Stimulated activated naive CD8-positive, alpha-beta T cell treated with anti-CD3 and anti-CD28 coated beads, Interleukin-15, Interleukin-2, amounts not matched to agents 100 ng/mL and 50 ng/mL, for 24 hours (primary cell): Measurements from ENCODE around the gene DAPP1.
"Not testable (repeated sequence)": the region's sequence is repeated elsewhere in the genome, so short reads cannot be mapped to it uniquely, and the experiment has no call there.

Source experiments
- H3K27ac Mint-ChIP-seq: one replicate; pipeline ENCODE4 v1.8.0; 2021; ENCODE audit warnings: mild to moderate bottlenecking, mixed read lengths
- H3K27me3 Mint-ChIP-seq: one replicate; pipeline ENCODE4 v1.8.0; 2021; ENCODE audit warnings: mixed read lengths
- H3K36me3 Mint-ChIP-seq: one replicate; pipeline ENCODE4 v1.8.0; 2021; ENCODE audit warnings: low read depth, mixed read lengths
- H3K4me1 Mint-ChIP-seq: one replicate; pipeline ENCODE4 v1.8.0; 2021; ENCODE audit warnings: low read depth, mixed read lengths
- H3K4me3 Mint-ChIP-seq: one replicate; pipeline ENCODE4 v1.8.0; 2021; ENCODE audit warnings: mild to moderate bottlenecking, mixed read lengths
- H3K9me3 Mint-ChIP-seq: one replicate; pipeline ENCODE4 v1.8.0; 2021; ENCODE audit warnings: mixed read lengths

DAPP1 gene

DNA sequence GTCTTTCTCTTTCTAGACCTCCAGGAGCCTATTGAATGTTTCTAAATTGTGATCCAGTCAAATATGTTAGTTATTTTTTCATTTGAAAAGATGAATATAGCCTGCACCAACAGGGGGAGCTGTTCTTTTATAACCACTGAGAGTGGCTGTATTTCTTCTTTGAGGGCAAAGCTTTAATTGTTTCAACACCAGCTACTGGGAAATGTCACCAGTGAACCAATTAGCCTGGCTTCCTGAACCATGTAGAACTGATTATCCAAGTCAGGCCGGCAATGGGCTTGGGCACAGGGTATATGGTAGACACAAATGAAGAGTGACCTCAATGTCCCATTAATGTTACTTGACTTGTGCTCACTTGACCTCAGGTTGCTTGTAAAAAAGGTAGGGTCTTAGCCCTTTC, 4.8 kb upstream of the DAPP1 start:
- H3K4me3 Mint-ChIP-seq, result no peak overlapping the region

DNA sequence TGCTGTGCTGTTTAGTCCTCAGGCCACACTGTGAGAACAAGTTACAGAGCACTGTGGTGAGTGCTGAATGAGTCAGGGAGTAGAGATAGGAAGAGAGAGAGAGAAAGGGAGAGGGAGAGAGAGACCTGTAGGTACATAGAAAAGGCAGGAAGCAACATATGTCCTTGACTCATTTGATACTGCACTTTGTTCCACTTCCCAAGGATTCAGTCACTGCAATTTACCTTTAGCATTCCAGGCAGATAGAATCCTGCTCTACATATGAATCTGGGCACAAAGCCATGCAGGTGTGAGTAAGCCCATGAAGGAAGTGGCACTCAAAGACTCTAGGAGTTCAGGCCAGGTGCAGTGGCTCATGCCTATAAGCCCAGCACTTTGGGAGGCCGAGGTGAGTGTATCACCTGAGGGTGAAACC, 1.0 kb upstream of the DAPP1 start:
- Mint-ChIP-seq H3K27ac (peak overlapping the region; percentile 85), H3K36me3 (peaks cover 8% of the 10 kb centered on the region), H3K9me3 (no peaks in the 10 kb centered on the region), H3K4me1 (peaks cover 70% of the 10 kb centered on the region), H3K27me3 (no peaks in the 10 kb centered on the region), H3K4me3 (peak overlapping the region; percentile 87)

More for the DNA sequence above, 4.8 kb upstream of the DAPP1 start:
- Mint-ChIP-seq H3K4me1 (peaks cover 37% of the 10 kb centered on the region), H3K9me3 (no peaks in the 10 kb centered on the region), H3K36me3 (no peaks in the 10 kb centered on the region), H3K27ac (no peak overlapping the region), H3K27me3 (peaks cover 5% of the 10 kb centered on the region)

DNA sequence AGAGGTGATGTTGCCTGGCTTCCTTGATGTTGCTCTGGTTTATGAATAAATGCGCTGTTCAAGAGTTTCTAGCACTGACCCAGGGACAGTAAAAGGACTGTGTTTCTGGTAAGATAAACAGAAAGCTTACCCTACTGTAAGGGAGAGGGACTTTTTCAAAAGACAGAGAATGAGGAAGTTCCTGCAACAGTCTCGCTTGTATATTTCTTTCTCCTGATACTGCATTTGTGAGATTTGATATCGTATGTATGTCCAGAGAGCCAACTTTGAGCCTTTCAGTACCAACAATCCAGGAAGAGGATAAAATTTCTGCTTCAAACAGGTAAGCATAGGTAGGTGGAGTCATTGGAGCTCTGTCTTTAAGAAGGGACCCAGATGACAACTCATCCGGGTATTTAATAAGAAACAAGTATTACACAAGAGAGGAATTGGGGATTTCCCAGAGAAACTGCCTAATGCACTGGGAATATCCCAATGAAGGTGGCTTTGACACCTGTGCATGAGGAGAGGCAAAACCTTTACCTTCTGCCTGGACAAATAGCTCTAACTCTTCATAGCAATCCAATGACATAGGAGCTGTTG, 773 bp downstream of the DAPP1 start:
- H3K4me3 Mint-ChIP-seq, result peak overlapping the region; percentile 87
- peak overlapping the region; percentile 85 for H3K27ac Mint-ChIP-seq
- H3K4me1 Mint-ChIP-seq, result peaks cover 87% of the 10 kb centered on the region
- no peaks in the 10 kb centered on the region for H3K9me3 Mint-ChIP-seq
- H3K36me3 Mint-ChIP-seq, result peaks cover 16% of the 10 kb centered on the region
- no peaks in the 10 kb centered on the region for H3K27me3 Mint-ChIP-seq

DNA sequence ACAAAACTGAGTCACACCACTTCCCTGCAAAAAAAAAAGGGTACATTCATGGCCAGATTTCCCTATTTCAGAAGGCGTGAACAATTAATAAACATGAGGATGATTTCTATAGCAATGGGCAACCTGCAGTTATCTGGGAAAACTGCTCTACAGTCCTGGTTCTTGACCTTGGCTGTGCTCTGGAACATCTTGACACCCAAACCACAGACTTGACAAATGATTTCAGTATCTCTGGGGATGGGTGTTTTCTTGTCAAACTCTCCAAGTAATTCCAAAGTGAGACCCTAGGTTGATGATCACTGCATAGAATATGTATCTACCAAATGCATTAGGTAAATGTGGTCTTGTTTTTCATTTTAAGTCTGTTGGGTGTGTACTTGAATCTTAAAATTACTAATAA, 2.0 kb downstream of the DAPP1 start:
- H3K9me3 Mint-ChIP-seq, result no peaks in the 10 kb centered on the region
- H3K36me3 Mint-ChIP-seq, result peaks cover 16% of the 10 kb centered on the region
- peaks cover 87% of the 10 kb centered on the region for H3K4me1 Mint-ChIP-seq
- peak overlapping the region; percentile 87 for H3K4me3 Mint-ChIP-seq
- peak overlapping the region; percentile 23 for H3K27ac Mint-ChIP-seq
- no peaks in the 10 kb centered on the region for H3K27me3 Mint-ChIP-seq

DNA sequence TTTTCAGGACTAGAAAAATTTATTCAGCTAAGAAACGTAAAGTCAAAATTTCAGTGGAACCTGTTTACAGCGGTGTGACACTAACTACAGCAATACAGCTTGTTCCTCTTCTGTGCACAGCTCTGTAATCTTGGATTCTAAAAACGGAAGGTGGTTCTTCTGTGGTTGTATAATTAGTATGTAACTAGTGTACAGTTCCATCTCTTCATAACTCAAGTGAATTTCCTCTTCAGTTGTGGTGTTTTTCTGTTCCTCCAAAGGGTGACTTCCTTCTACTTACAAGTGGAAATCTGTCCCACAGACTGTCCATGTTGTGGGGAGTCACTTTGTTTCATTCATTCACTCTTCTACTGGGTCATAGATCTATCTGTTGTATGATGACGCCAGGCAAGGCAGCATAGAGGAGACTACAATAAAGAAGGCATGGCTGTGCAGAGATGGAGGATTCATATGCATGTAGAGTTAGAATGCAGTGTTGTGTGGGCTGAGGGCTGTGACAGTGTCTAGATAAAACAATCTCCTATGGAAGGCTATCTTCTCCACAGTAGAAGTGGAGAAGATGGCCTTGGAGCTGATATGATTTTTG, 5.4 kb downstream of the DAPP1 start:
- Mint-ChIP-seq H3K9me3 (no peaks in the 10 kb centered on the region), H3K4me1 (peaks cover 88% of the 10 kb centered on the region), H3K36me3 (peaks cover 23% of the 10 kb centered on the region), H3K27me3 (no peaks in the 10 kb centered on the region), H3K27ac (peak overlapping the region; percentile 65), H3K4me3 (peak overlapping the region; percentile 40)

DNA sequence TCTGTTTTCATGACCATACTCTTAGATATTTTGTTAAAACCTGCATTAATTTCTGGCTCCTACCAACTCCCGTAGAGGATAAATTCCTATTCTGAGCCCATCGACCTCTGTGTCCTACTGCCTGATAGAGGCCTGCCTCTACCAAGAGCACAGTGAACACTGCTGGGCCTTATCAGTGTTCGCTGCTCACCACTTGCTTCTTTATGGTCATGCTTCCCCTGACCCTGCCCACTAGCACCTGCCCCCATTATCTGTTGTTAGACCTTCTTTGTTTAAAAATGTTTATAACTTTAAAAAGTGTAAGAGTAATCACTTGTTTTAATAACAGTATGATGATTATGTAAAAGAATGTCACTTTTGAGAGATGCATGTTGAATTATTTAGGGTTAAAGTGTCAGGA, 6.1 kb downstream of the DAPP1 start:
- H3K9me3 Mint-ChIP-seq, result no peaks in the 10 kb centered on the region
- H3K27ac Mint-ChIP-seq, result no peak overlapping the region
- H3K27me3 Mint-ChIP-seq, result no peaks in the 10 kb centered on the region
- peaks cover 25% of the 10 kb centered on the region for H3K36me3 Mint-ChIP-seq
- H3K4me1 Mint-ChIP-seq, result peaks cover 87% of the 10 kb centered on the region
- no peak overlapping the region for H3K4me3 Mint-ChIP-seq

DNA sequence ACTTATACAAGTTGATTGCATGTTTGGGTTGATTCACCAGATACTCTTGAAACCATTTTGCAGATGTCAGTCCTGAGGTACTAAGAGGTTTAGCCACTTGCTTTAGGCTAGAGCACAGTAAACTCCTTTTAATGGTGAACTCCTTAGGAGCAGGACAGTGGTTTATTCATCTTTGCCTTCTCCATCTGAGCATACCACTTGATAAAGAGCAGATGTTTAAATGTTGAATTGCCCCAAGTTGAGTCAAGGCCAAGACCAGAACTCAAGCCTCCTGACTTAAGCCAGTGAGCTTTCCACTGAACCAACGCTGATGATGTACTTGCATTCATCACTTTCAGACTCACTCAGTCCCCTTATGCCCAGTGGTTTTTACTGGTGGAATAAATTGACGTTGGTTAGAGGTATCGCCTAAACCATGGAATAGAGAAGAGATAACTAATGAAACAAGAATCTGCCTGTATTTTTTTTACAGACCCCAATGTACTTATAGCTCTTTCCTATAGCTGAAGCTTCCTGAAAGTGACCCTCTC, 7.5 kb downstream of the DAPP1 start:
- Mint-ChIP-seq H3K27me3 (no peaks in the 10 kb centered on the region), H3K27ac (peak overlapping the region; percentile 65), H3K4me3 (no peak overlapping the region), H3K4me1 (peaks cover 82% of the 10 kb centered on the region), H3K36me3 (peaks cover 19% of the 10 kb centered on the region), H3K9me3 (no peaks in the 10 kb centered on the region)

DNA sequence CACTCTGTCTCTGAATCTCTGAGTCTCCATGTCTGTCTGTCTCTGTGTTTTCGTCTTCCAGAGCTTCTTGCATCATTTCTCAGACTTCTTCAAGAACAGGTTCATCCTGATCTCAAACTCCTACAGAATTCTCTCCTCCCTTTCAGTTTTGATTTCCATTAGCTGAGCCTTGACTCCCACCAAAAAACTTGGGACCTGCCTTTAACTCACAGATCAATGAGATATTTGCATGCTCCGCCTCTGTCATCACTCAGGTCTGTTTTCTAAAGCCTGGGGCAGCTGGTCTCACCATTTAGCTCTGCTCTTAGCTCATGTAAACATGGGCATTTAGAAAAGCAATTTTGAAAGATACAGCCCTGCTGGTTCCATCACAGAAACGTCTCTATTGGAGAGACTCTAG, 8.6 kb downstream of the DAPP1 start:
- no peak overlapping the region for H3K4me3 Mint-ChIP-seq
- no peaks in the 10 kb centered on the region for H3K9me3 Mint-ChIP-seq
- peak overlapping the region; percentile 14 for H3K27ac Mint-ChIP-seq
- H3K36me3 Mint-ChIP-seq, result peaks cover 19% of the 10 kb centered on the region
- H3K4me1 Mint-ChIP-seq, result peaks cover 71% of the 10 kb centered on the region
- H3K27me3 Mint-ChIP-seq, result no peaks in the 10 kb centered on the region

DNA sequence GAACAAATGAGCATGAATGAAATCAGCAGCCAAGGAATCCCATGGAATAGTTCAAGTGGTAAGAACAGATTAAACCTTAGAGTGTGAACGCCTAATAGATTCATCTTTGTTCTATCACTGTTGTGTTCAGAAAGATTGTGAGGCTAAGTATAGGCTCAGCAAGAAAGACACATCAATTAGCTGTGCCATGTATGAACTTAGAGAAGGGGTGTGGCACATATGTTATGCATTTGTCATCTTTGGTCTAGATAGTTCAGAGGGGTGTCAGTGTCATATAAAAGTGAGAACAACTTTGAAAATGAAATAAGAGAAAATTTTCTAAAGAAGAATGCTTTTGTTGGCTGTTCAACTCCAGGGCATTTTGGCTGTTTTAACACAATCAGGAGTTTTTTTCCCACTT, 9.4 kb downstream of the DAPP1 start:
- no peak overlapping the region for H3K27ac Mint-ChIP-seq
- H3K9me3 Mint-ChIP-seq, result no peaks in the 10 kb centered on the region
- H3K4me3 Mint-ChIP-seq, result no peak overlapping the region
- peaks cover 19% of the 10 kb centered on the region for H3K36me3 Mint-ChIP-seq
- no peaks in the 10 kb centered on the region for H3K27me3 Mint-ChIP-seq
- peaks cover 68% of the 10 kb centered on the region for H3K4me1 Mint-ChIP-seq

DNA sequence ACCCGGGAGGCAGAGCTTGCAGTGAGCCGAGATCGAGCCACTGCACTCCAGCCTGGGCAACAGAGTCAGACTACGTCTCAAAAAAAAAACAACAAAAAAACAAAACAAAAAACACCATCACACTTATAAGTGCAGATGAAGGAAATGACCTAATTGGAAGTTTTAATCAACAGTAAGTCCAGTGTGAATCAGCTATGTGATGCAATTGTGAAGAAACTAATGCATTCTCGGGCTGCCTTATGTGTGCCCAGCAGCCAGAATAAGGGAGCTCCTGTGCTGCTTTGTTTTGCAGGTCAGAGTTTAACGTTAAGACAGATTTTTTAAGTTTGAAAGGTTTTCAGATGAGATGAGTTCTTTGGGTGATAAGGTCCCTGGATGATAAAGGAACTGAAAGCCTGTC, 10.8 kb downstream of the DAPP1 start:
- Mint-ChIP-seq H3K36me3 (peaks cover 16% of the 10 kb centered on the region), H3K9me3 (no peaks in the 10 kb centered on the region), H3K27me3 (no peaks in the 10 kb centered on the region), H3K4me1 (peaks cover 54% of the 10 kb centered on the region), H3K4me3 (no peak overlapping the region), H3K27ac (no peak overlapping the region)

DNA sequence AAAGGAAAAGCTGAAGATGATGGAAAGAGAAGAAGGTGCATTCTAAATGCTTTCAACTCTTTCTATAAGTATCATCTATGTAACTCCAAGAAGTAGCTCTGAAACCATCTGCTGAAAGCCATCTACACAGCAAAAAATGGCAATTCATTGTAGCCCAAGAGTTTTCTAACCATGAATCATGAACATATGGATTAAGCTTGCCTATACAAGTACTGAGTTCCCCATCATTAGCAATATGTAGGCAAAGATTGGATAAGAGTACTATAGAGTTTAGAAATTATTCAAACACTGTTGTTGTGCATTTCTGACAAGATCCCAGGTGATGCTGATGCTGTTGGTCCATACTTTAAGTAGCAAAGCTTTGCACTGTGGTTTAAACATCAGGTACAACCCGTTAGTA, 11.2 kb downstream of the DAPP1 start:
- Mint-ChIP-seq H3K9me3 (no peaks in the 10 kb centered on the region), H3K27ac (no peak overlapping the region), H3K36me3 (peaks cover 16% of the 10 kb centered on the region), H3K4me1 (peaks cover 50% of the 10 kb centered on the region), H3K27me3 (no peaks in the 10 kb centered on the region), H3K4me3 (no peak overlapping the region)

DNA sequence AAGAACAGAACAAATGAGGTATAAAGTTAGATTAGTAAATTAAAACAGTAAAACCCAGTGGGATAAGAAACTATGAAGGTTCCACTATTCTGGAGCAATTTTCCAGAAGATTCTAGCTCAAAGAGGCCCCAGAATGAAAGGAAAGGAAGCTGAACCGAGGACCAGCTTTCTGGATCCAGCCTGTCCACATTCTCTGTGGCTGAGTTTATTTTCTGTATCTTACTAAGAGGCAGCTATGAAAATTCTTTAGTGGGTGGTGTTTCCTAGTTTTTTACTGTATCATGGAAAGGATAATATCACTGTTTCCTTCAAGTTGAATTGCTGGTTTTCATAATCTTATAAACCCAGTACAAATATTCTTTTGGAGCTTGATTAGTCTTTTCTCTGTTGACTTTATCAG, 11.8 kb downstream of the DAPP1 start:
- Mint-ChIP-seq H3K9me3 (no peaks in the 10 kb centered on the region), H3K4me3 (no peak overlapping the region), H3K27ac (peak overlapping the region; percentile 56), H3K27me3 (no peaks in the 10 kb centered on the region), H3K4me1 (peaks cover 48% of the 10 kb centered on the region), H3K36me3 (peaks cover 16% of the 10 kb centered on the region)

DNA sequence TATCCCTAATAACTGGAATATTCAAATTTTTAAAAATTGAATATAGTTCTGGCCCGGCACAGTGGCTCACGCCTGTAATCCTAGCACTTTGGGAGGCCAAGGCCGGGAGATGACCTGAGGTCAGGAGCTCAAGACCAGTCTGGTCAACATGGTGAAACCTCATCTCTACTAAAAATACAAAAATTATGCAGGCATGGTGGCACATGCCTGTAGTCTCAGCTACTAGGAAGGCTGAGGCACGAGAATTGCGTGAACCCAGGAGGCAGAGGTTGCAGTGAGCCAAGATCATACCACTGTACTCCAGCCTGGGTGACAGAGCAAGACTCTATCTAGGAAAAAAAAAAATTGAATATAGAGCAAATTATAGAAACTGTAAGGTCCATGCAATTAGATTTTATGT, 13.4 kb downstream of the DAPP1 start:
- peaks cover 13% of the 10 kb centered on the region for H3K36me3 Mint-ChIP-seq
- not testable (repeated sequence) for H3K4me3 Mint-ChIP-seq, H3K9me3 Mint-ChIP-seq, H3K27me3 Mint-ChIP-seq, H3K27ac Mint-ChIP-seq
- H3K4me1 Mint-ChIP-seq, result peaks cover 32% of the 10 kb centered on the region

DNA sequence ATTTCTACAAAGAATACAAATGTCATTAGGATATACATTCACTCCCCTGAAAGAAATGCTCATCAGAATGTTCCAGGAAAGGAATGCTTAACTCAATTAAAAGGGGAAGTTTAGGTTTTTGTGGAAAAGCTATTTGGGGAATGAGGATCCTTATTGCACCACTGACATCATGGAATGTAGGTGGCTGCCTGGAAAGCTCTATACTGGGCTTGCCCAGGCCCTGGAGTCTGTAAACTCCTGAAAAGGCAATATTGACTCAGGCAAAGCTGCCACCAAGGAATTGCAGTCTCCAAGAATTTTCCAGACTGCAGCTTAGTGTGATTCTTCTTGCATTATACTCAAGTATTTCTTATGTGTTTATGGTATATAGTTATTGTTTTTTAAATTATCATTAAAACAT, 15.7 kb downstream of the DAPP1 start:
- no peak overlapping the region for H3K4me3 Mint-ChIP-seq
- H3K27ac Mint-ChIP-seq, result no peak overlapping the region
- no peaks in the 10 kb centered on the region for H3K27me3 Mint-ChIP-seq
- peaks cover 13% of the 10 kb centered on the region for H3K4me1 Mint-ChIP-seq
- H3K36me3 Mint-ChIP-seq, result peaks cover 28% of the 10 kb centered on the region
- H3K9me3 Mint-ChIP-seq, result no peaks in the 10 kb centered on the region

DNA sequence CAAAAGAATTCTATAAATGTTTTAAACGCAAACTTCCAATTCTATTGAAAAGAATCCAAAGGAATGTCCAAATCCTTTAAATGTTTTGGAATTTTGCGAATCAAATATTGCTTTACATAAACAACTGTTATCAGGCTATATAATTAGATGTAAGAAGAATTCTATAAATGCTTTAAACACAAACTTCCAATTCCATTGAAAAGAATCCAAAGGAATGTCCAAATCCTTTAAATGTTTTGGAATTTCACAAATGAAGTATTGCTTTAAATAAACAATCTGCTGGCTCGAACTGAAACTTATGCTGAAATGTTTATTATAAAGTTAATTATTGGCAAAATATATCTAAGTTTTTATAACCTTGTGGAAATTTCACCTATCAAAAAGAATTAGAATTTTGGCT, 16.1 kb downstream of the DAPP1 start:
- Mint-ChIP-seq H3K27ac (no peak overlapping the region), H3K27me3 (no peaks in the 10 kb centered on the region), H3K9me3 (no peaks in the 10 kb centered on the region), H3K36me3 (peaks cover 30% of the 10 kb centered on the region), H3K4me3 (no peak overlapping the region), H3K4me1 (peaks cover 9% of the 10 kb centered on the region)

DNA sequence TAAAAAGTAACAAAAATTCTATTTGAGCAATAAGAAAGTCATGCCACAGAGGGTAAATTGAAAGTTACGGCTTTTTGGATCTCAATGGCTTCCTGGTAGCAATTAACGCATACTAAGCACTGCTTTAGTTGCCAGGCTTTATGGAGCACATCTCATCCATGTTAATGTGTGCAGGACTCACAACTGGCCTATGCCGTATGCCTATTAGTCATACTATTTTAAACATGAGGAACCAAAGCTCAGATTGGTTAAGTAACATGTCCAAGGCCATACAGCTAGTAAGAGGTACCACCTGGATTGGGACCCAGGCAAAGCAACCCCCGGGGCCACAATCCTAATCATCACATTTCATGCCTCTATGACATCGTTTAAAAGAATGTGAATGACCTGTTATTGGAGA, 17.1 kb downstream of the DAPP1 start:
- Mint-ChIP-seq H3K9me3 (no peaks in the 10 kb centered on the region), H3K27ac (no peak overlapping the region), H3K36me3 (peaks cover 28% of the 10 kb centered on the region), H3K27me3 (no peaks in the 10 kb centered on the region), H3K4me1 (peaks cover under 1% of the 10 kb centered on the region), H3K4me3 (no peak overlapping the region)
